Uterus (tissue), 2 donors: ENCODE results near the gene ZFAND3.

ENCODE experiments used
- CTCF ChIP-seq, 4 experiments: fragments of 200-600 bp in 2 of 4; fragments of 450-650 bp in 2 of 4; sonication (generic) in 2 of 4; IDR thresholded peaks; one replicate each; pipeline ENCODE4 v1.5.1; 2016 to 2019; ENCODE audit warnings: antibody characterized with exemption in 4 of 4, mild to moderate bottlenecking in 2 of 4, moderate library complexity in 1 of 4
- POLR2A ChIP-seq, 2 donors: fragments of 450-650 bp; IDR thresholded peaks; one replicate each; pipeline ENCODE4 v1.6.1; 2016; ENCODE audit warnings: antibody characterized with exemption in 2 of 2, mild to moderate bottlenecking in 1 of 2, moderate library complexity in 1 of 2

- TF ChIP-seq CTCF (IDR thresholded peaks at IDR 0.05) (no peak), POLR2A (IDR thresholded peaks at IDR 0.05) (no peak)
Measured at GRCh38 chr6:38136547-38136946, 317.0 kb downstream of the ZFAND3 start.
